PC-3 (cell line): ENCODE results near the gene RELL2. TPM values are rescaled to one million over a fixed set of nuclear protein-coding genes. Genes with fewer than 3 reads are reported as not detected.
A peak's percentile ranks its signal among the peaks of the same experiment; 100 is the strongest.

Experiments
- ATAC-seq: fragments of 200-7000 bp; cut with Tn5 transposase; 2 replicates; pipeline ENCODE4 v1.9.1; 2020; ENCODE audit warnings: mild to moderate bottlenecking, moderate library complexity
- BruUV-seq: library from RNA; stranded (reverse); fragments of 400-500 nt; replicated peaks from 2 replicates; lab custom pipeline; 2021; lab: Mats Ljungman, UMichigan
- CTCF ChIA-PET: fragments of 300-600 bp; sonication (Branson Sonifier 250); formaldehyde crosslinking; loops from one replicate; lab custom pipeline; 2022; ENCODE audit warnings: antibody characterized with exemption; lab: Charles Lee
- POLR2A ChIA-PET: fragments of 300-600 bp; sonication (Branson Sonifier 250); formaldehyde crosslinking; loops from one replicate; lab custom pipeline; 2022; ENCODE audit warnings: antibody characterized with exemption; ENCODE audit not compliant: unreplicated experiment; lab: Charles Lee
- DNase-seq: peaks from one replicate; pipeline ENCODE4 v3.0.0-alpha.2; 2015
- H2AFZ ChIP-seq: fragments of 300-600 bp; sonication (generic); 2 replicates; pipeline ENCODE4 v1.6.0; 2016; ENCODE audit warnings: antibody characterized with exemption, low read length
- H3F3A ChIP-seq: fragments of 300-600 bp; sonication (generic); one replicate; pipeline ENCODE4 v1.6.0; 2017; ENCODE audit warnings: antibody characterized with exemption, low read length, control low read depth, mild to moderate bottlenecking; ENCODE audit not compliant: unreplicated experiment
- H3K27ac ChIP-seq: fragments of 300-600 bp; sonication (generic); 2 replicates; pipeline ENCODE4 v1.5.1; 2016; ENCODE audit warnings: mild to moderate bottlenecking, low read length
- H3K27me3 ChIP-seq: fragments of 300-600 bp; sonication (generic); 2 replicates; pipeline ENCODE4 v1.6.1; 2016; ENCODE audit warnings: low read length, mixed read lengths
- H3K36me3 ChIP-seq: fragments of 300-600 bp; sonication (generic); 2 replicates; pipeline ENCODE4 v1.6.1; 2016; ENCODE audit warnings: low read depth, mixed run types, low read length, mixed read lengths
- H3K4me1 ChIP-seq: fragments of 300-600 bp; sonication (generic); 2 replicates; pipeline ENCODE4 v1.5.1; 2016; ENCODE audit warnings: low read length; ENCODE audit not compliant: insufficient read depth
- H3K4me2 ChIP-seq: fragments of 300-600 bp; sonication (generic); 2 replicates; pipeline ENCODE4 v1.6.0; 2016; ENCODE audit warnings: low read length
- H3K4me3 ChIP-seq: fragments of 300-600 bp; sonication (generic); 2 replicates; pipeline ENCODE4 v1.5.1; 2016; ENCODE audit warnings: mild to moderate bottlenecking, low read length, mixed read lengths
- H3K79me2 ChIP-seq: fragments of 300-600 bp; sonication (generic); 2 replicates; pipeline ENCODE4 v1.6.1; 2017; ENCODE audit warnings: low read length, mixed read lengths
- H3K9ac ChIP-seq: fragments of 300-600 bp; sonication (generic); 2 replicates; pipeline ENCODE4 v1.6.0; 2016; ENCODE audit warnings: mild to moderate bottlenecking, low read length
- H3K9me2 ChIP-seq: fragments of 300-600 bp; sonication (generic); replicated peaks from 2 replicates; pipeline ENCODE4 v1.6.1; 2016; ENCODE audit warnings: mixed run types, low read length, mixed read lengths
- H3K9me3 ChIP-seq: fragments of 300-600 bp; sonication (generic); 2 replicates; pipeline ENCODE4 v1.6.1; 2016; ENCODE audit warnings: low read length, mixed read lengths
- H4K20me1 ChIP-seq: fragments of 300-600 bp; sonication (generic); 2 replicates; pipeline ENCODE4 v1.6.1; 2016; ENCODE audit warnings: low read length, mixed read lengths
- CTCF ChIP-seq: fragments of 300-600 bp; sonication (generic); conservative IDR thresholded peaks from 2 replicates; pipeline ENCODE4 v1.5.1; 2017; ENCODE audit warnings: antibody characterized with exemption, low read depth, mild to moderate bottlenecking, low read length
- EZH2 ChIP-seq: fragments of 300-600 bp; sonication (generic); IDR thresholded peaks from one replicate; pipeline ENCODE4 v1.6.1; 2017; ENCODE audit warnings: antibody characterized with exemption, mild to moderate bottlenecking, low read length; ENCODE audit not compliant: unreplicated experiment
- EZH2phosphoT487 ChIP-seq: fragments of 300-600 bp; sonication (generic); IDR thresholded peaks from 2 replicates; pipeline ENCODE4 v1.6.1; 2018; ENCODE audit warnings: mild to moderate bottlenecking, antibody characterized with exemption, low read length, borderline replicate concordance
- intact Hi-C: fragments of 100-400 bp; cut with micrococcal nuclease; formaldehyde crosslinking; loops from 2 replicates; pipeline ENCODE4 v1.9.0; 2023
- total RNA-seq: library from RNA; depleted of rRNA; stranded (reverse); fragments of >200 nt; gene quantifications from 2 replicates; pipeline ENCODE4 v1.2.3, GENCODE V29; 2014

The RELL2 gene
- total RNA-seq, 1 experiment from 2014 or later, result 5.6 TPM

GRCh38 chr5:141638771-141639170 lies 2.0 kb downstream of the RELL2 start:
- CTCF ChIA-PET, result no interaction called here
- DNase-seq, result peak; percentile 31
- POLR2A ChIA-PET, result no interaction called here
- no peak overlapping the region for H3K4me3 ChIP-seq
- ATAC-seq, result no peak
- H3K27ac ChIP-seq, result no peak overlapping the region
- H2AFZ ChIP-seq, result no peak overlapping the region
- H3K4me1 ChIP-seq, result peaks cover 45% of the 10 kb centered on the region
- intact Hi-C loops, result no loop called here
- no peak overlapping the region for H3K9ac ChIP-seq
- H3K4me2 ChIP-seq, result 0 out of 2 replicates have a peak overlapping the region, but pooled peaks have one; percentile 94
- peaks cover 11% of the 10 kb centered on the region; the same call in 1 of the 2 replicates for H4K20me1 ChIP-seq
- peaks cover 29% of the 10 kb centered on the region for H3K79me2 ChIP-seq
- no peaks in the 10 kb centered on the region for H3F3A ChIP-seq
- H3K9me3 ChIP-seq, result no peaks in the 10 kb centered on the region
- H3K36me3 ChIP-seq, result no peaks in the 10 kb centered on the region
- TF ChIP-seq CTCF (no peak), EZH2phosphoT487 (no peak), EZH2 (no peak)
- H3K9me2 ChIP-seq, result no peaks in the 10 kb centered on the region
- no peaks in the 10 kb centered on the region for H3K27me3 ChIP-seq
- no TSS peak for BruUV-seq

GRCh38 chr5:141639357-141640050 lies 2.7 kb downstream of the RELL2 start:
- Histone ChIP-seq H3K4me2 (no peak overlapping the region), H3K27me3 (no peaks in the 10 kb centered on the region), H2AFZ (no peak overlapping the region), H3K4me3 (no peak overlapping the region), H3K79me2 (peaks cover 21% of the 10 kb centered on the region), H4K20me1 (0 out of 2 replicates have a peak, but pooled peaks cover 5% of the 10 kb centered on the region), H3K9me3 (no peaks in the 10 kb centered on the region), H3K4me1 (peaks cover 45% of the 10 kb centered on the region), H3K36me3 (no peaks in the 10 kb centered on the region), H3K27ac (no peak overlapping the region), H3F3A (no peaks in the 10 kb centered on the region), H3K9ac (no peak overlapping the region), H3K9me2 (no peaks in the 10 kb centered on the region)
- POLR2A ChIA-PET, result no interaction called here
- CTCF ChIA-PET, result no interaction called here
- intact Hi-C loops, result no loop called here
- TF ChIP-seq EZH2, result no peak
- no peak for TF ChIP-seq EZH2phosphoT487
- TF ChIP-seq CTCF, result no peak
- ATAC-seq, result no peak
- no TSS peak for BruUV-seq
- DNase-seq, result no peak

DNA sequence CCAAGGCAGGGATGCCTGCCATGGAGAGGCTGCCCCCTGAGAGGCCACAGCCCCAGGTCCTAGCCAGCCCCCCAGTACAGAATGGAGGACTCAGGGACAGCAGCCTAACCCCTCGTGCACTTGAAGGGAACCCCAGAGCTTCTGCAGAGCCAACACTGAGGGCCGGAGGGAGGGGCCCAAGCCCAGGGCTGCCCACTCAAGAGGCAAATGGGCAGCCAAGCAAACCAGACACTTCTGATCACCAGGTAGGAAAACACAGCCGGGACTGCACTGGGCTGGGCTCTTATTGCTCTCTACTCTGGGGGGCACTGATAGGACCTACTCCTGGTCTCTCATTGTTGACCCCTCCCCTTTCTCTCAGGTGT lies 3.2 kb downstream of the RELL2 start:
- ChIA-PET POLR2A (no interaction called here), CTCF (no interaction called here)
- no peaks in the 10 kb centered on the region for H3K9me2 ChIP-seq
- ATAC-seq (no peak), DNase-seq (no peak)
- H3K9me3 ChIP-seq, result no peaks in the 10 kb centered on the region
- intact Hi-C loops, result no loop called here
- no peak for TF ChIP-seq CTCF
- TF ChIP-seq EZH2, result no peak
- TF ChIP-seq EZH2phosphoT487, result no peak
- peaks cover 16% of the 10 kb centered on the region for H3K79me2 ChIP-seq
- H4K20me1 ChIP-seq, result 0 out of 2 replicates have a peak, but pooled peaks cover 5% of the 10 kb centered on the region
- no peak overlapping the region for H2AFZ ChIP-seq
- H3F3A ChIP-seq, result no peaks in the 10 kb centered on the region
- H3K4me1 ChIP-seq, result peaks cover 40% of the 10 kb centered on the region
- no peak overlapping the region for H3K27ac ChIP-seq
- H3K27me3 ChIP-seq, result no peaks in the 10 kb centered on the region
- no peak overlapping the region for H3K4me2 ChIP-seq
- H3K36me3 ChIP-seq, result no peaks in the 10 kb centered on the region
- no TSS peak for BruUV-seq
- no peak overlapping the region for H3K4me3 ChIP-seq
- no peak overlapping the region for H3K9ac ChIP-seq
